ENCODE data around the gene NUP188.

NUP188 gene

GRCh38 chr9:128947527-128948301, at the start of gene NUP188, which contains the start of gene DOLK:
NUP188 (plus strand) TSS chr9:128947699; CDS start chr9:128947720, 21 bp downstream.
DOLK (minus strand) TSS chr9:128947603; CDS start chr9:128947303, 300 bp downstream.
- TF ChIP-seq SUZ12 (IDR thresholded peaks at IDR 0.05; ENCODE audit: extremely low read depth, insufficient read depth, insufficient read length) (no peak), YY1 (IDR thresholded peaks at IDR 0.05; ENCODE audit: insufficient read depth, insufficient read length) (peak; percentile 78), ZNF274 (IDR thresholded peaks at IDR 0.05; ENCODE audit: low read depth, low read length) (no peak)
- H3K9me3 ChIP-seq (ENCODE audit: insufficient read depth, low read length), result no peaks in the 10 kb centered on the region
- peaks cover 9% of the 10 kb centered on the region for H3K4me1 ChIP-seq (ENCODE audit: insufficient read depth, insufficient read length)
- H3K27me3 ChIP-seq (ENCODE audit: insufficient read depth, insufficient read length), result no peaks in the 10 kb centered on the region
- peaks cover 64% of the 10 kb centered on the region for H3K36me3 ChIP-seq (ENCODE audit: insufficient read depth, insufficient read length, low read length)
- H3K9ac ChIP-seq (ENCODE audit: insufficient read length, low read depth), result peak within 1 kb of the TSS; percentile 98
- peak; percentile 87 for DNase-seq (ENCODE audit: low read depth, low spot score)
- peak within 1 kb of the TSS; percentile 97 for H3K4me3 ChIP-seq (ENCODE audit: insufficient read length, low read depth)

GRCh38 chr9:128898382-128898781, 49.1 kb upstream of the NUP188 start:
- no peak for DNase-seq (ENCODE audit: low read depth, low spot score)
- peaks cover 87% of the 10 kb centered on the region for H3K36me3 ChIP-seq (ENCODE audit: insufficient read depth, insufficient read length, low read length)
- H3K9me3 ChIP-seq (ENCODE audit: insufficient read depth, low read length), result no peaks in the 10 kb centered on the region
- no peaks in the 10 kb centered on the region for H3K27me3 ChIP-seq (ENCODE audit: insufficient read depth, insufficient read length)
- no peak overlapping the region for H3K4me3 ChIP-seq (ENCODE audit: insufficient read length, low read depth)
- TF ChIP-seq ZNF274 (IDR thresholded peaks at IDR 0.05; ENCODE audit: low read depth, low read length), result no peak
- no peak for TF ChIP-seq SUZ12 (IDR thresholded peaks at IDR 0.05; ENCODE audit: extremely low read depth, insufficient read depth, insufficient read length)
- no peak for TF ChIP-seq YY1 (IDR thresholded peaks at IDR 0.05; ENCODE audit: insufficient read depth, insufficient read length)
- H3K9ac ChIP-seq (ENCODE audit: insufficient read length, low read depth), result no peak overlapping the region
- H3K4me1 ChIP-seq (ENCODE audit: insufficient read depth, insufficient read length), result peaks cover 30% of the 10 kb centered on the region

DNA sequence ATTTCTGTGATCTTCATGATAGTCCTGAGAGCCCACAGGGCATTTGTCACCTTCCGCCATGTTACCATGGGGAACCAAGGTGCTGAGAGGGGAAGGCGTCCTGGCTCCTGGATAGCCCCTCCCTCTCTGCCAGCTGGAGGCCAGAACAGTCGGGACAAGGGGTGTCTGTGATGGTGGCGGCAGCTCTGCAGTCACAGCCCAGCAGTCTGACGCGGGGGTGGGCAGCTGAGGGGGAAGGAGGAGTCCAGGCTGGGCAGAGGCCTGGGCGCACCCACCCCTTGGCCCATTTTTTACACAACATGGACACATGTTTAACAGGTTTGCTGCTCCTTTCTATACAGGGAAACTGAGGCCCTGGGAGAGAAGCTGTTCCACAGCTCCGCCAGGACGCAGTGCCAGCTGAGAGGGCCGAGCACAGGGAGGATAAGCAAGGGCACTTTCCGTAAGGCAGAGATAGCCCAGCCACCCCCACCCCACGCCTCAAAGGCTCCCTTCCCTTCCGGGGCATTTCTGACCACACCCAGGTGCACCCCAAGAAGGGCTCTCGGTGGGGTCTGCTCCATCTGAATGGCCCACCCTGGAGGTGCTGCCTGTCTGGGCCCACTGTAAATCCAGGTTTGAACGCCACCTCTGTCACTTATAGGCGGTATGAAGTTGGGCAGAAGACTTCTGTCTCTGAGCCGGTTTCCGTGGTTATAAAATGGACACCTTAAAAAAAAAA, 48.5 kb upstream of the NUP188 start:
- Histone ChIP-seq H3K4me3 (ENCODE audit: insufficient read length, low read depth) (no peak overlapping the region), H3K27me3 (ENCODE audit: insufficient read depth, insufficient read length) (no peaks in the 10 kb centered on the region), H3K36me3 (ENCODE audit: insufficient read depth, insufficient read length, low read length) (peaks cover 82% of the 10 kb centered on the region), H3K4me1 (ENCODE audit: insufficient read depth, insufficient read length) (peaks cover 30% of the 10 kb centered on the region), H3K9ac (ENCODE audit: insufficient read length, low read depth) (no peak overlapping the region), H3K9me3 (ENCODE audit: insufficient read depth, low read length) (no peaks in the 10 kb centered on the region)
- TF ChIP-seq ZNF274 (IDR thresholded peaks at IDR 0.05; ENCODE audit: low read depth, low read length) (no peak), SUZ12 (IDR thresholded peaks at IDR 0.05; ENCODE audit: extremely low read depth, insufficient read depth, insufficient read length) (no peak), YY1 (IDR thresholded peaks at IDR 0.05; ENCODE audit: insufficient read depth, insufficient read length) (no peak)
- DNase-seq (ENCODE audit: low read depth, low spot score), result no peak

- no peaks in the 10 kb centered on the region for H3K27me3 ChIP-seq (ENCODE audit: insufficient read depth, insufficient read length)
- H3K9ac ChIP-seq (ENCODE audit: insufficient read length, low read depth), result no peak overlapping the region
- no peak overlapping the region for H3K4me3 ChIP-seq (ENCODE audit: insufficient read length, low read depth)
- no peak for TF ChIP-seq YY1 (IDR thresholded peaks at IDR 0.05; ENCODE audit: insufficient read depth, insufficient read length)
- TF ChIP-seq SUZ12 (IDR thresholded peaks at IDR 0.05; ENCODE audit: extremely low read depth, insufficient read depth, insufficient read length), result no peak
- no peak for TF ChIP-seq ZNF274 (IDR thresholded peaks at IDR 0.05; ENCODE audit: low read depth, low read length)
- H3K36me3 ChIP-seq (ENCODE audit: insufficient read depth, insufficient read length, low read length), result peaks cover 83% of the 10 kb centered on the region
- DNase-seq (ENCODE audit: low read depth, low spot score), result no peak
- peaks cover 30% of the 10 kb centered on the region for H3K4me1 ChIP-seq (ENCODE audit: insufficient read depth, insufficient read length)
- no peaks in the 10 kb centered on the region for H3K9me3 ChIP-seq (ENCODE audit: insufficient read depth, low read length)
Measured at GRCh38 chr9:128899566-128900322, 47.8 kb upstream of the NUP188 start.

GRCh38 chr9:128901379-128901778, 46.1 kb upstream of the NUP188 start:
- no peak overlapping the region for H3K4me3 ChIP-seq (ENCODE audit: insufficient read length, low read depth)
- no peaks in the 10 kb centered on the region for H3K27me3 ChIP-seq (ENCODE audit: insufficient read depth, insufficient read length)
- DNase-seq (ENCODE audit: low read depth, low spot score), result no peak
- H3K9me3 ChIP-seq (ENCODE audit: insufficient read depth, low read length), result no peaks in the 10 kb centered on the region
- no peak for TF ChIP-seq SUZ12 (IDR thresholded peaks at IDR 0.05; ENCODE audit: extremely low read depth, insufficient read depth, insufficient read length)
- TF ChIP-seq YY1 (IDR thresholded peaks at IDR 0.05; ENCODE audit: insufficient read depth, insufficient read length), result no peak
- no peak for TF ChIP-seq ZNF274 (IDR thresholded peaks at IDR 0.05; ENCODE audit: low read depth, low read length)
- H3K36me3 ChIP-seq (ENCODE audit: insufficient read depth, insufficient read length, low read length), result peaks cover 77% of the 10 kb centered on the region
- H3K9ac ChIP-seq (ENCODE audit: insufficient read length, low read depth), result no peak overlapping the region
- H3K4me1 ChIP-seq (ENCODE audit: insufficient read depth, insufficient read length), result peaks cover 23% of the 10 kb centered on the region

GRCh38 chr9:128901822-128902221, 45.7 kb upstream of the NUP188 start:
- no peak for TF ChIP-seq ZNF274 (IDR thresholded peaks at IDR 0.05; ENCODE audit: low read depth, low read length)
- TF ChIP-seq SUZ12 (IDR thresholded peaks at IDR 0.05; ENCODE audit: extremely low read depth, insufficient read depth, insufficient read length), result no peak
- TF ChIP-seq YY1 (IDR thresholded peaks at IDR 0.05; ENCODE audit: insufficient read depth, insufficient read length), result no peak
- H3K36me3 ChIP-seq (ENCODE audit: insufficient read depth, insufficient read length, low read length), result peaks cover 77% of the 10 kb centered on the region
- DNase-seq (ENCODE audit: low read depth, low spot score), result no peak
- no peak overlapping the region for H3K4me3 ChIP-seq (ENCODE audit: insufficient read length, low read depth)
- H3K9me3 ChIP-seq (ENCODE audit: insufficient read depth, low read length), result no peaks in the 10 kb centered on the region
- no peak overlapping the region for H3K9ac ChIP-seq (ENCODE audit: insufficient read length, low read depth)
- H3K4me1 ChIP-seq (ENCODE audit: insufficient read depth, insufficient read length), result peaks cover 23% of the 10 kb centered on the region
- no peaks in the 10 kb centered on the region for H3K27me3 ChIP-seq (ENCODE audit: insufficient read depth, insufficient read length)

Data from NT2/D1 (cell line).